Stimulated activated memory B cell treated with anti-CD40 and anti-IgM and Interleukin-4, amounts not matched to agents 10 μg/mL and 1 μg/mL and 100 μg/mL, for 72 hours (primary cell): ENCODE results near the gene DSN1.
A peak's percentile ranks its signal among the peaks of the same experiment; 100 is the strongest.

ENCODE experiments used
- ATAC-seq: fragments of 150-1000 bp; cut with Tn5 transposase; 2 replicates; pipeline ENCODE4 v1.10.0; 2021
- H3K27ac Mint-ChIP-seq: one replicate; pipeline ENCODE4 v1.8.0; 2022; ENCODE audit warnings: mild to moderate bottlenecking, mixed read lengths
- H3K27me3 Mint-ChIP-seq: one replicate; pipeline ENCODE4 v1.8.0; 2022; ENCODE audit warnings: mixed read lengths
- H3K36me3 Mint-ChIP-seq: one replicate; pipeline ENCODE4 v1.8.0; 2022; ENCODE audit warnings: mixed read lengths
- H3K4me1 Mint-ChIP-seq: one replicate; pipeline ENCODE4 v1.8.0; 2022; ENCODE audit warnings: mixed read lengths
- H3K4me3 Mint-ChIP-seq: one replicate; pipeline ENCODE4 v1.8.0; 2022; ENCODE audit warnings: mild to moderate bottlenecking, moderate library complexity, mixed read lengths
- H3K9me3 Mint-ChIP-seq: one replicate; pipeline ENCODE4 v1.8.0; 2022; ENCODE audit warnings: mixed read lengths

The DSN1 gene

DNA sequence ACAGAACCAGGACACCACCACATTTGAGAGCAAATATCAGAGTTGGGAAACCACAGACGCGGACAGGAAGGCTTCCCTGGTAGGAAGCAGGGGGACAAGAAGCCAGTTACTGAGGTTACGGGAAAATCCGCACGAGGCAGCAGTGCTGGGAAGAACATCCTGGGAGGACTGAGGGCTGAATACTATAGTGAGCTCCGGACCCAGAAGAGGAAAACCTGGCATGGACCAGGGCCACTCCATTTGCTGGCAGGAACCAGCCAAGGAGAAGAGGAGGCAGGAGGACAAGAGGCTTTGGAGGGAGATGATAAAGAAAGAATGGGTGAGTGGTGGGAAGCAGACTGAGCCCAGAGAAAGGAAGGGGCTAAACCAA is 6.1 kb upstream of the DSN1 start:
- Mint-ChIP-seq H3K9me3 (no peaks in the 10 kb centered on the region), H3K4me3 (no peak overlapping the region), H3K27me3 (no peaks in the 10 kb centered on the region), H3K4me1 (peaks cover 12% of the 10 kb centered on the region), H3K27ac (peak overlapping the region; percentile 11), H3K36me3 (peaks cover 22% of the 10 kb centered on the region)
- ATAC-seq, result no peak

DNA sequence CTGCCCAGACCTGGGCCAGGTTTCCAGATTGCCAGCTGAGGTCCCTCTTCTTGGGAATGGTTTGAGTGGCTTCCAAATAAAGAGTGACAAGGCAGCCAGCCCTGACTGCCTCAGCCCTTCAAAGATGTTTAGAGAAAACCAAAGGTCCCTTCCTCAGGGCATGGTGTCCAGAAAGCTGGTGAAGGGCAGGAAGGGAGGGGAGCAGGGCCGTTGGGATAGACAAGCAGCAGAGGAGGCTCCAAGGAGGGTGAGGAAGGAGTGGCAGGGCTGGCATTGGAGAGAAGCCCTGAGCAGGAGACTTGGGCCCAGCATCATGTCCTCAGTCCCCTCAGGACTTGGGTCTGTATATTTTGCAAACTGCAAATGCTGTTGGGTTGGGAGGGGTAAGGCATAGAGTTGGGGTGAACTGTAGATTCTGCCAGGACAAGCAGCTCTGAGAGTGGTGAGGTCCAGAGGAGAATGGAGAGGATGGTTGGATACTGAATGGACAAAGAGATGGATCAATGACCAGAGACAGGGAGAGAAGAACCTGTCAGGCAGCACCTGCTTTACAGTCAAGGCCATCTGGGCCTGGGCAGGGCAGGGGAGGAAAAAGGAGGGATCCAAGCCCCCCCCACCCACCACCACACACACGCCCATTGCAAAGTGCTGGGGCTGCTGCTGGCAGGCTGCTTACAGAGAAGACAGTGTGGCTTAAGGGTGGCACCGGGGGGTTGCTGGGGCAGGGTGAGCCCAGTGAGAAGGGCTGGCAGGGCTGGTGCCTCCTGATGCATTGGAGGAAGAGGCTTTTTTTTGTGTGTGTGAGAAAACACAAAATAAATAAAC is 5.5 kb upstream of the DSN1 start:
- H3K27me3 Mint-ChIP-seq, result no peaks in the 10 kb centered on the region
- ATAC-seq, result peak; percentile 24
- H3K4me1 Mint-ChIP-seq, result peaks cover 13% of the 10 kb centered on the region
- H3K9me3 Mint-ChIP-seq, result no peaks in the 10 kb centered on the region
- no peak overlapping the region for H3K4me3 Mint-ChIP-seq
- H3K36me3 Mint-ChIP-seq, result peaks cover 16% of the 10 kb centered on the region
- peak overlapping the region; percentile 11 for H3K27ac Mint-ChIP-seq

DNA sequence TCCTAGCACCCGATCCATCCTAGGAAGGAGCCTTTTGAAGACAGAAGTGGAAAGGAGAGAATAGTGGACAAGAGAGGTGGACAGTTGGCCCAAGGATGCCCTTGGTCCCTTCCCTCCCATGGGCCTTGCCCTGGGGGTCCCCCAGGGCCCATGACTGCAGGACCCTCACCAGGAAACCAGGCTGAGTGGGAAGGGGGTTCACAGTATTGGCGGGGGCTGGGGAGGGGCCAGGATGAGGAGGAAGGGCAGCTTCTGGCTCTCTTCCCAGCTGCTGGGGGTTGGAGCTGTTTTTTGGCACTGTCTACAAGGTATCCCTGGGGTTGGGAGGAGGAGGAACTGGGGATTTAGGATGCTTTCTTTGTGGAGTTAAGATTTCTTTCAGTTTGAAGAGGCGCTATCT is 4.0 kb upstream of the DSN1 start:
- H3K9me3 Mint-ChIP-seq, result no peaks in the 10 kb centered on the region
- peaks cover 1% of the 10 kb centered on the region for H3K36me3 Mint-ChIP-seq
- no peaks in the 10 kb centered on the region for H3K27me3 Mint-ChIP-seq
- peaks cover 19% of the 10 kb centered on the region for H3K4me1 Mint-ChIP-seq
- no peak for ATAC-seq
- H3K4me3 Mint-ChIP-seq, result no peak overlapping the region
- H3K27ac Mint-ChIP-seq, result no peak overlapping the region

DNA sequence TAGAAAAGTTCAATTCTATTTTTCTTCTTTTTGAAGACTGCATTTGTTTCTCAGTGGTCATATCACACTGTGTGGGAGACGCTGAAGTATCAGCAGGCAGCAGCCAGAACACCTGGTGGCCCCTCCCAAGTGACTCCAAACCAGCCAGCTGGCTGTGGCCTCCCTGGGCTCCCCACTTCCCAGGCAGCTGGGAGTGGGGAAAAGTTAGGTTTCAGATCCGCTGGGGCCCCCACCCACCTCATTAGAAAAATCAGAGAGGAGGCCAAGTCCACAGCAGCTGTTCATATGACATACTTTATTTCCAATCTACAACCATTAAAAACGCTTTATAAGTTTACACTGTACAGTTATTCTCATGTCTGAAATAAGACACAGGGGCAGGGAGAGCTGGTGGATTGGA is 3.6 kb upstream of the DSN1 start:
- no peak for ATAC-seq
- no peaks in the 10 kb centered on the region for H3K27me3 Mint-ChIP-seq
- peaks cover 24% of the 10 kb centered on the region for H3K4me1 Mint-ChIP-seq
- H3K36me3 Mint-ChIP-seq, result no peaks in the 10 kb centered on the region
- no peaks in the 10 kb centered on the region for H3K9me3 Mint-ChIP-seq
- H3K27ac Mint-ChIP-seq, result no peak overlapping the region
- H3K4me3 Mint-ChIP-seq, result no peak overlapping the region

DNA sequence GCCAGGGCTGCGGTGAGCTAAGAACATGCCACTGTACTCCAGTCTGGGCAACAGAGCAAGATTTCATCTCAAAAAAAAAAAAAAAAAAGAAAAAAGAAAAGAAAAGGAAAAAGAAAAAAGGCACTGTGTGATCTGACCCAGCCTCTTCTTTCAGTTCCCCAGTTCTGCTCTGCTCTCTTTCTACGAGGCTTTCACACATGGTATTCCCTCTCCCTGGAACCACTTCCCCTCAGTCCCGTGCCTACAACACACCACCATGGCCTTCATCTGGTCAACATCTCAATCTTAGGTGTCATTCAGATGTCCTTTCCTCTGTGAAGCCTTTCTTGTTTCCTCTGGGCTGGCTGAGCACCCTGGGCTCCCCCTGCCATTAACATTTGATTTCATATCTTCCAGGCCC is 2.3 kb upstream of the DSN1 start:
- peak overlapping the region; percentile 23 for H3K27ac Mint-ChIP-seq
- H3K4me3 Mint-ChIP-seq, result no peak overlapping the region
- peaks cover 37% of the 10 kb centered on the region for H3K4me1 Mint-ChIP-seq

DNA sequence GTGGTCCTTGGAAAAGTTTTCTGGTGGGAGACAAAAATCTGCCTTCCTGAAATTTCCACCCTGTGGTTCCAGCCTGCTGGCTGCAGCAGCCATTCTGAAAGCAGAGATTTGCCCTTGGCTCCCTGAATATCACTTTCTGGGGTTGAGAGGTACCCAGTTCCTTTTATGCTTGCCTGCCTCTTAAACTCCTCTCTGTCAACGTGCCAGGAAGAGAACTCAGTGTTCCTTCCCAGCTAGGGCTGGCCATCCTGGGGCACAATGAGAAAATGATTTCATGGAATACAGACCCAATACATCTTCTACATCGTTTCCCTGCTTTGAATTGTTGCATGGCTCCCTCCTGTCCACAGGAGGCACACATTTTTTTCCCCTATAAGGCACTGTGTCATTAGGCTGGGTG is 1.6 kb upstream of the DSN1 start:
- Mint-ChIP-seq H3K36me3 (no peaks in the 10 kb centered on the region), H3K27ac (peak overlapping the region; percentile 83), H3K9me3 (no peaks in the 10 kb centered on the region), H3K4me1 (peaks cover 40% of the 10 kb centered on the region), H3K27me3 (no peaks in the 10 kb centered on the region), H3K4me3 (peak overlapping the region; percentile 63)
- no peak for ATAC-seq

More for the DNA sequence above, 2.3 kb upstream of the DSN1 start:
- Mint-ChIP-seq H3K9me3 (no peaks in the 10 kb centered on the region), H3K27me3 (no peaks in the 10 kb centered on the region), H3K36me3 (no peaks in the 10 kb centered on the region)
- no peak for ATAC-seq

DNA sequence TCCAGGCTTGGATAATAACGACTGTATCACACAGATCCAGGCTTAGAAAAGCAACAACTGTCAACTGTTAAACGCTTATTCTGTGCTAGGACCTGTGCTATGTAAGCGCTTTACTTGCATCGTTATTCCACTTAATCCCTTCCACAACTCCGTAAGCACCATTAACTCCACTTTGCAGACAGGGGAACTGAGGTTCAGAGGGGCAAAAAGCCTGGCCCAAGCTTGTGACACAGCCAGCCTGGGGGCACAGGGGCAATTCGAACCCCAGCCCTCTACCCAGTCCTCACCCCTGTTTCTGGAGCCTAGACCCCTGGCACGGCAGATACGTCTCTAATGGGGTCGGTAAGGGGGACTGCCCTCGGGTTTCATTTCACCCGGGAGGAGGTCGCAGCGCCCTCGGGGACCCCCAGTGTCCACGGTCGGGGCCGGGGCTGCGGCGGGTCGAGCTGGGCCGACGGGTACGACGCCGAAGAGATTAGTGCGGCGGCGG is 411 bp downstream of the DSN1 start:
- peak overlapping the region; percentile 83 for H3K4me3 Mint-ChIP-seq
- H3K4me1 Mint-ChIP-seq, result peaks cover 46% of the 10 kb centered on the region
- peak overlapping the region; percentile 83 for H3K27ac Mint-ChIP-seq
- H3K9me3 Mint-ChIP-seq, result no peaks in the 10 kb centered on the region
- ATAC-seq, result peak; percentile 68
- no peaks in the 10 kb centered on the region for H3K27me3 Mint-ChIP-seq
- H3K36me3 Mint-ChIP-seq, result no peaks in the 10 kb centered on the region

DNA sequence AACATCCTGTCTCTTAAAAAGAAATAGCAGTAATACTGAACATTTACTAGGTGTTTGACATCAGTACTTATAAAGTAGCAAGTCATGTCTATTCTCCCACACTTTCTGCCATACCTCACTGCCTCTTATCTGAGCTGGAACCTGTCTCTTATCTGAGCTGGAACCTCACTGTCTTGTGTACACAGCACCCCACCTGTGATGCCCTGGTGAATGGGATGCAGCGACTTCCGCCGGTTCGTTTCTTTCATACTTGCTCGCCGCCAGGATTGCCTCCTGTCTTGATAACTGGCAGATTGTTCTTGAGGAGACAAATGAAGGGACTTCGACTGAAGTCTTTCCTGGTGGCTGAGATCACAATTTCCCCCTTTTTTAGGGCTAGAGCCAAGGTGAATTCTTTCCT is 2.9 kb downstream of the DSN1 start:
- Mint-ChIP-seq H3K27me3 (no peaks in the 10 kb centered on the region), H3K36me3 (no peaks in the 10 kb centered on the region), H3K9me3 (no peaks in the 10 kb centered on the region), H3K4me1 (peaks cover 40% of the 10 kb centered on the region), H3K27ac (no peak overlapping the region), H3K4me3 (no peak overlapping the region)
- ATAC-seq, result no peak

DNA sequence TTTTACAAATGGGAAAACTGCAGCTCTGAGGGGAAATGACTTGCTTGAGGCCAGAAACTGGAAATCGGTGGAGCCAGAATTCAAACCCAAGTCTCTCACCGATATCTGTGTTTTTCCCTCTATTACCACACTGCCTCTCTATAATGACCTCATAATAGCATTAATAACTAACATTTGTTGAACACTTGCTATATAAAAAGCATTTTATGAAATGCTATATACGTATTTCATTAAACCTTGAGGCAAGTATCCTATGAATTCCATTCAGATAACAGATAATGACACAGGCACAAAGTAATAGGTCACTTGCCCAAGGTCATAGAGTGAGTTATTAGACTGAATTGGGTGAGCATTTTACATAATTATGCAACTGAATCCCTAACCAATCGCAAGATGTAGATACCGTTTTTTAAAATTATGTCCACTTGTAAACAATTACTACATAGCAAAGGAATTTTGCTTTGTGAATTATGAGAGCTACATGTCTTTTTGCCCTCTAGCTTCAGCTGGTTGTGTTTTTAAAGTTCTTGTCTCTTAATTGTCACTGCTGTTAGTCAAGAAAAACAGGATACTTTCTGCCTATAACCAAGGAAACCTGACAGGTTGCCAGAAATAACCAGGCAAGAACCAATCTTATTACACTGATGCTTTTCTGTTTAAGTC is 4.7 kb downstream of the DSN1 start:
- no peaks in the 10 kb centered on the region for H3K36me3 Mint-ChIP-seq
- H3K9me3 Mint-ChIP-seq, result no peaks in the 10 kb centered on the region
- no peak overlapping the region for H3K27ac Mint-ChIP-seq
- ATAC-seq, result no peak
- H3K4me1 Mint-ChIP-seq, result peaks cover 33% of the 10 kb centered on the region
- H3K27me3 Mint-ChIP-seq, result no peaks in the 10 kb centered on the region
- no peak overlapping the region for H3K4me3 Mint-ChIP-seq

DNA sequence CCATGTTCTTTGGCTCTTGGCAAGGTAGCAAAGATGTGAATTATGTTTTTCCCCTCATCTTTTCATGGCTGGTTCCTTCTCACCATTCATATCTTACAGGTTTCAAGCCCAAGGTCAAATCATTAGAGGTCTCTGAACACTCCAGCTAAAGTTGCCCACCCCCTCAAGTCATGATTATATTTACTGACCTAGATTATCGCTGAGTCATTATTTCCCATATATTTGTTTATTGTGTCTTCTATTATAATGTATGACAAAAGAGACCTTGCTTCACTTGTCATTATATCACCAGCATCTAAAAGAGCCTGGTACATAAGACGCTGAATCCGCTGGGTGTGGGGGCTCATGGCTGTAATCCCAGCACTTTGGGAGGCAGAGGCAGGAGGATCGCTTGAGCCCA is 12.4 kb downstream of the DSN1 start:
- no peak for ATAC-seq
- Mint-ChIP-seq H3K36me3 (peaks cover 8% of the 10 kb centered on the region), H3K4me3 (no peak overlapping the region), H3K4me1 (peaks cover 7% of the 10 kb centered on the region), H3K27ac (no peak overlapping the region), H3K9me3 (no peaks in the 10 kb centered on the region), H3K27me3 (no peaks in the 10 kb centered on the region)

DNA sequence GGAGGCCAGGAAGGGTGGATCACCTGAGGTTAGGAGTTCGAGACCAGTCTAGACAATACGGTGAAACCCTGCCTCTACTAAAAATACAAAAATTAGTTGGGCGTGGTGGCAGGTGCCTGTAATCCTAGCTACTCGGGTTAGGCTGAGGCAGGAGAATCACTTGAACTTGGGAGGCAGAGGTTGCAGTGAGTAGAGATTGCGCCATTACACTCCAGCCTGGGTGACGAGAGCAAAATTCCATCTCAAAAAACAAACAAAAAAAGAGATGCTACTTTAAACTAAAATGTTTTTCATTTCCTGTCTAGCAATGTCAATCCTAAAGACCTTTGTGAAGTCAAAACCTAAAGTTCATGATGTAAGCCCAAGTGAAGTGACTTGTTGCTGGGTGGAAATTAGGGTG is 12.9 kb downstream of the DSN1 start:
- no peaks in the 10 kb centered on the region for H3K9me3 Mint-ChIP-seq
- H3K27ac Mint-ChIP-seq, result no peak overlapping the region
- no peak overlapping the region for H3K4me3 Mint-ChIP-seq
- no peaks in the 10 kb centered on the region for H3K27me3 Mint-ChIP-seq
- H3K36me3 Mint-ChIP-seq, result peaks cover 13% of the 10 kb centered on the region
- ATAC-seq, result no peak
- H3K4me1 Mint-ChIP-seq, result peaks cover 7% of the 10 kb centered on the region

DNA sequence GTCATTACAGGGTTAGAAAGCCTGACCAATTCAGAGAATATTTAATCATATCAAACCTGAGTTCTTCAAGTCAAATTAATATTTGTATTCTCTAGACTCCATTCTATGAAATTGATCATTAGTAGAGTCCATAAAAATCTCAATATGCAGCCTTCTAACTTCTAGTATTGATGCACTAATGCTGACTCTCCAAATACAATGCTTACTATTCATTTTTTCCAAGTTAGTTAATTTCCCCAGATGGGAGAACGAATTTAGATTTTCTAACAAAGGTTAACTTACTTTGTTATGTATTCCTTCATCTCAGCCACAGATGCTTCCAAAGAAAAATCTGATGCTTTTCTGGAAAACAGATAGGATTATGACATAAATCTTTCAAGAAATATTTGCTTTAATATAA is 15.3 kb downstream of the DSN1 start:
- Mint-ChIP-seq H3K9me3 (no peaks in the 10 kb centered on the region), H3K4me3 (no peak overlapping the region), H3K27me3 (no peaks in the 10 kb centered on the region), H3K27ac (peak overlapping the region; percentile 87), H3K4me1 (peaks cover 7% of the 10 kb centered on the region), H3K36me3 (peaks cover 22% of the 10 kb centered on the region)
- ATAC-seq, result no peak

DNA sequence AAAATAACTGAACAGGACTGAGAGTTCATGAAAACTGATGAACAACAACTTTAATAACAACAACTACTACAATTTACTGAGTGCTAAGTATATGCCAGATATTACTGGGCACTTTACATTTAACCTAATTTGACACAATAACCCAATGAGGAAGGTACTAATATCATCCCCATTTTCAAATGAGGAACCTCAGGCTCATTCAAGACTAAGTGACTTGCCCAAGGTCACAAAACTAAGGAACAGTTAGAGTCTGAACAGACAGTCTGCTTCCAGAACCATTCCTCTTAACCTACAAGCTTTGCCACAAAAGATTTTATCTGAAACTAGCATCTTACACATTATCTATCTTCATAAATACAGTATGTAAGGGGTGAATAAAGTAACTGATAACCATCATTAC is 17.1 kb downstream of the DSN1 start:
- peaks cover 33% of the 10 kb centered on the region for H3K36me3 Mint-ChIP-seq
- H3K27me3 Mint-ChIP-seq, result no peaks in the 10 kb centered on the region
- ATAC-seq, result no peak
- no peak overlapping the region for H3K4me3 Mint-ChIP-seq
- H3K4me1 Mint-ChIP-seq, result peaks cover 7% of the 10 kb centered on the region
- H3K9me3 Mint-ChIP-seq, result no peaks in the 10 kb centered on the region
- H3K27ac Mint-ChIP-seq, result peak overlapping the region; percentile 87

DNA sequence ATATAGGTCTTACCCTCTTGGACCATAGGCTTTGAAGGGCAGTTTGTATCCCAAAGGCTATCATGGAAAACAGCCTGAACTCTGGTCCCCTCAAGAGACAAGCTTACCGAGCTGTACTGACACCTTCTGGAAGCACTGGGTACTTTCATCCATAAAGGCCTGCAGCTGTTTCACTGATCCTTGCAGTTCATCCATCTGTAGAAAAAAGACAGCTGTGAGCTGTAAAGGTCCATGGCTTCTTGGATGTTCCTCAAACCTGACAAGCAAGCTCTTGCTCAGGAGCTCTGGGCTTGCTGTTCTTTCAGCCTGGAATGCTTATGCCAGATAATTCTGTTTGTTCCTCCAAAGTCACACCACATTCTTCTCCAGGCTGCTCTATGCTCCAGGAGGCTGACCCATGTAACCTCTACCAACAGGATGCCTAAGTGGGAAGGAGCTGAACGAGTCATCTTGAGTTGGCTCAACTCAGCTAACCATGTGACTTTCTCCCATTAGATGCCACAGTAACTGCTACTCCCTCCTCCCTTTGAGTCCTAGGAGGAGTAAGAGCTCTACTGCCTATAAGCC is 18.8 kb downstream of the DSN1 start:
- Mint-ChIP-seq H3K4me1 (peaks cover 7% of the 10 kb centered on the region), H3K36me3 (peaks cover 33% of the 10 kb centered on the region), H3K27ac (no peak overlapping the region), H3K9me3 (no peaks in the 10 kb centered on the region), H3K27me3 (no peaks in the 10 kb centered on the region), H3K4me3 (no peak overlapping the region)
- ATAC-seq, result peak; percentile 45

DNA sequence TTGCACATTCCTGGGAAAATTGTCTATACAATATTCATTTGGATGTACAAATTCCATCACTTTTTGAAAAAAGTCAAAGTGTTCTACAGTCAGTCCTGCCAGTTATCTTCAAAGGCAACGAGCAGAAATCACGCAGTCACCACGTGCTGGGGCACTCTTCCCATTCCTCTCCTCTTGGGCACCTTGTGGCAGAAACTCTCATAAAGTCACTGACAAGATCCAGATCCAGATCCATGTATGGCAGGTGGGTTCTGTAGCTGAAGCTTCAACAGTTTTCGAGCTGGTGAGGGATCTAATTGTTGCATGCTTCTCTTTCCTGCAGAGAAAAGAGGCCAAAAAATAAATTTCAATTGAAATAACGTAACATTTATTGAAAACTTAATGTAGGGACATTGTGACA is 21.0 kb downstream of the DSN1 start:
- no peak overlapping the region for H3K27ac Mint-ChIP-seq
- no peak overlapping the region for H3K4me3 Mint-ChIP-seq
- ATAC-seq, result no peak
- H3K4me1 Mint-ChIP-seq, result peaks cover 4% of the 10 kb centered on the region
- H3K9me3 Mint-ChIP-seq, result no peaks in the 10 kb centered on the region
- no peaks in the 10 kb centered on the region for H3K27me3 Mint-ChIP-seq
- H3K36me3 Mint-ChIP-seq, result peaks cover 30% of the 10 kb centered on the region
